Loucy (cell line): ENCODE data around the gene TWNK.

ENCODE experiments used
- CTCF ChIP-seq: fragments of 200-600 bp; sonication (generic); conservative IDR thresholded peaks from 2 replicates; pipeline ENCODE4 v1.5.1; 2014; ENCODE audit warnings: mild to moderate bottlenecking, antibody characterized with exemption, low read length
- EZH2phosphoT487 ChIP-seq: fragments of 200-600 bp; IDR thresholded peaks from 2 replicates; pipeline ENCODE4 v1.6.1; 2018; ENCODE audit warnings: antibody characterized with exemption, mild to moderate bottlenecking, moderate library complexity, borderline replicate concordance

- TF ChIP-seq CTCF (no peak), EZH2phosphoT487 (no peak)
These were observed 6.1 kb upstream of the TWNK start for GRCh38 chr10:100981178-100981772.
